Prostate gland (tissue), 2 donors: ENCODE results near the gene PLEKHG2. TPM values are rescaled to one million over a fixed set of nuclear protein-coding genes. Genes with fewer than 3 reads are reported as not detected.
"Not testable (repeated sequence)": the region's sequence is repeated elsewhere in the genome, so short reads cannot be mapped to it uniquely, and the experiment has no call there.

Experiments used
- DNase-seq: peaks from one replicate; pipeline ENCODE4 v3.0.0-alpha.2; 2019; ENCODE audit warnings: low spot score
- H3K27ac ChIP-seq, 2 donors: fragments of 200-600 bp; sonication (generic); 2 replicates each; pipeline ENCODE4 v1.5.1; 2017 to 2019
- H3K27me3 ChIP-seq: fragments of 200-600 bp; sonication (generic); replicated peaks from 2 replicates; pipeline ENCODE4 v1.5.1; 2019; ENCODE audit not compliant: insufficient read depth
- H3K36me3 ChIP-seq, 2 donors: fragments of 200-600 bp; sonication (generic); 1 replicate in 1 of 2; 2 replicates in 1 of 2; pipeline versions ENCODE4 v1.5.1 to v1.8.1; 2017 to 2019
- H3K4me1 ChIP-seq: fragments of 200-600 bp; sonication (generic); replicated peaks from 2 replicates; pipeline ENCODE4 v1.5.1; 2019
- H3K4me3 ChIP-seq, 2 donors: fragments of 200-600 bp; sonication (generic); 2 replicates each; pipeline ENCODE4 v1.5.1; 2017 to 2019
- H3K9me3 ChIP-seq: fragments of 200-600 bp; sonication (generic); 2 replicates; pipeline ENCODE4 v1.5.1; 2017
- CTCF ChIP-seq, 4 experiments: fragments of 200-600 bp in 2 of 4; fragments of 450-650 bp in 2 of 4; sonication (generic) in 2 of 4; IDR thresholded peaks; 1 replicate in 3 of 4; 2 replicates in 1 of 4; pipeline ENCODE4 v1.5.1; 2016 to 2019; ENCODE audit warnings: antibody characterized with exemption in 4 of 4, mild to moderate bottlenecking in 2 of 4, moderate library complexity in 2 of 4
- POLR2A ChIP-seq: fragments of 450-650 bp; IDR thresholded peaks from one replicate; pipeline ENCODE4 v1.6.1; 2016; ENCODE audit warnings: antibody characterized with exemption, mild to moderate bottlenecking
- POLR2AphosphoS5 ChIP-seq: sonication (generic); formaldehyde crosslinking; IDR thresholded peaks from one replicate; pipeline ENCODE4 v1.6.1; 2017; ENCODE audit warnings: antibody characterized with exemption
- WGBS: methylation state at CpG from one replicate; pipeline ENCODE4 v1.1.5; 2018; 5-methylcytosine and 5-hydroxymethylcytosine counted together
- intact Hi-C: fragments of 100-400 bp; cut with DNase I; formaldehyde crosslinking; loops from one replicate; pipeline ENCODE4 v1.14.2; 2022
- total RNA-seq, 2 donors: library from RNA; depleted of rRNA; stranded (reverse); fragments of >200 nt; gene quantifications; one replicate each; pipeline ENCODE4 v1.1.0, GENCODE V29; 2016

Gene PLEKHG2
- total RNA-seq, 2 donors from 2014 or later, result 14.4 to 21.1 TPM

- no peaks in the 10 kb centered on the region for H3K9me3 ChIP-seq
- H3K36me3 ChIP-seq, result peaks cover 28 to 51% of the 10 kb centered on the region in 2 donors
- TF ChIP-seq POLR2AphosphoS5 (no peak), POLR2A (no peak), CTCF (IDR thresholded peaks at IDR 0.05) (no peak)
- no peak for DNase-seq
- H3K27me3 ChIP-seq, result no peaks in the 10 kb centered on the region
- intact Hi-C loops, result no loop called here
- H3K4me3 ChIP-seq, result no peak overlapping the region
- 82% methylated on average over 18 of the region's 18 CpGs for WGBS
- no peak overlapping the region for H3K27ac ChIP-seq
- H3K4me1 ChIP-seq, result peaks cover 8% of the 10 kb centered on the region
These were observed 34.8 kb upstream of the PLEKHG2 start for GRCh38 chr19:39377373-39378362.

GRCh38 chr19:39379366-39379765 lies 33.1 kb upstream of the PLEKHG2 start:
- H3K4me1 ChIP-seq, H3K27me3 ChIP-seq, DNase-seq, H3K4me3 ChIP-seq, H3K9me3 ChIP-seq, intact Hi-C loops, H3K27ac ChIP-seq: not testable (repeated sequence)
- WGBS, result 96% methylated on average over 4 of the region's 4 CpGs
- peaks cover 31 to 51% of the 10 kb centered on the region in 2 donors for H3K36me3 ChIP-seq

GRCh38 chr19:39379865-39380396 lies 32.5 kb upstream of the PLEKHG2 start:
- no peaks in the 10 kb centered on the region for H3K9me3 ChIP-seq
- no peak overlapping the region for H3K27ac ChIP-seq
- 89% methylated on average over 14 of the region's 14 CpGs for WGBS
- H3K4me1 ChIP-seq, result no peaks in the 10 kb centered on the region
- no peak overlapping the region for H3K4me3 ChIP-seq
- TF ChIP-seq CTCF (IDR thresholded peaks at IDR 0.05), result no peak
- TF ChIP-seq POLR2A, result no peak
- no peak for TF ChIP-seq POLR2AphosphoS5
- peaks cover 31 to 51% of the 10 kb centered on the region in 2 donors for H3K36me3 ChIP-seq
- no peak for DNase-seq
- H3K27me3 ChIP-seq, result no peaks in the 10 kb centered on the region
- intact Hi-C loops, result no loop called here

GRCh38 chr19:39380521-39381502 lies 31.7 kb upstream of the PLEKHG2 start:
- WGBS, result 90% methylated on average over 17 of the region's 17 CpGs
- no peak overlapping the region for H3K4me3 ChIP-seq
- peaks cover 28 to 51% of the 10 kb centered on the region in 2 donors for H3K36me3 ChIP-seq
- H3K27ac ChIP-seq, result no peak overlapping the region
- DNase-seq, result no peak
- H3K4me1 ChIP-seq, result no peaks in the 10 kb centered on the region
- no peaks in the 10 kb centered on the region for H3K27me3 ChIP-seq
- intact Hi-C loops, result no loop called here
- no peaks in the 10 kb centered on the region for H3K9me3 ChIP-seq
- TF ChIP-seq CTCF (IDR thresholded peaks at IDR 0.05) (no peak), POLR2A (no peak), POLR2AphosphoS5 (no peak)
